HepG2 (cell line): Measurements from ENCODE around the gene IPCEF1. TPM values are rescaled to one million over a fixed set of nuclear protein-coding genes. Genes with fewer than 3 reads are reported as not detected.

Experiments
- ATAC-seq: fragments of 200-7000 bp; cut with Tn5 transposase; 3 replicates; pipeline ENCODE4 v1.9.1; 2020; ENCODE audit warnings: mild to moderate bottlenecking, moderate library complexity
- BruUV-seq: library from RNA; stranded (reverse); fragments of 400-500 nt; replicated peaks from 2 replicates; lab custom pipeline; 2021; lab: Mats Ljungman, UMichigan
- CTCF ChIA-PET: fragments of 300-600 bp; formaldehyde crosslinking; extraction: SDS; loops from one replicate; lab custom pipeline; 2021; ENCODE audit warnings: low total read pairs, inconsistent platforms, low intra/inter-chr PET ratio; lab: Yijun Ruan, JAX
- POLR2A ChIA-PET: fragments of 350-600 bp; sonication (Branson Sonifier 250); formaldehyde crosslinking; loops from one replicate; lab custom pipeline; 2020; ENCODE audit warnings: antibody characterized with exemption, inconsistent platforms; lab: Yijun Ruan, JAX
- DNase-seq: peaks from one replicate; pipeline ENCODE4 v3.0.0-alpha.2; 2015; ENCODE audit warnings: low spot score
- FAIRE-seq: peaks from 3 replicates; lab custom pipeline; 2011; peaks lifted over from hg19 to GRCh38; lab: Jason Lieb, UNC
- H2AFZ ChIP-seq: one replicate; pipeline ENCODE4 v1.6.1; 2011; ENCODE audit warnings: low read length, inconsistent platforms
- H3K27ac ChIP-seq: fragments of 300-600 bp; 3 replicates; pipeline ENCODE4 v1.8.0; 2011; ENCODE audit warnings: mixed run types, mild to moderate bottlenecking, mixed read lengths, low read length, inconsistent platforms; ENCODE audit not compliant: insufficient read depth; ENCODE audit errors: extremely low read length
- H3K27me3 ChIP-seq, 2 experiments: fragments of 200-600 bp in 1 of 2; 2 replicates in 1 of 2; 3 replicates in 1 of 2; pipeline versions ENCODE4 v1.6.0 to v1.8.0; 2011; ENCODE audit warnings: low read length in 2 of 2, mild to moderate bottlenecking in 2 of 2, moderate library complexity in 2 of 2, inconsistent platforms in 1 of 2; ENCODE audit not compliant: insufficient read depth in 2 of 2, control insufficient read depth in 1 of 2
- H3K36me3 ChIP-seq, 2 experiments: fragments of 200-600 bp in 1 of 2; replicated peaks in 1 of 2; 2 replicates in 1 of 2; 3 replicates in 1 of 2; pipeline versions ENCODE4 v1.5.1 to v1.8.0; 2011; ENCODE audit warnings: low read length in 2 of 2, inconsistent platforms in 1 of 2; ENCODE audit not compliant: insufficient read depth in 2 of 2, control insufficient read depth in 1 of 2
- H3K4me1 ChIP-seq: 2 replicates; pipeline ENCODE4 v1.5.1; 2012; ENCODE audit warnings: low read length, inconsistent platforms; ENCODE audit not compliant: insufficient read depth
- H3K4me2 ChIP-seq: 2 replicates; pipeline ENCODE4 v1.6.0; 2011; ENCODE audit warnings: low read depth, low read length, inconsistent platforms
- H3K4me3 ChIP-seq, 3 experiments: fragments of 200-600 bp in 1 of 3; sonication (generic), shearing (Covaris generic) in 1 of 3; replicated peaks in 1 of 3; 2 replicates each; pipeline ENCODE4 v1.5.1; 2011 to 2016; ENCODE audit warnings: low read length in 3 of 3, inconsistent platforms in 2 of 3, low read depth in 2 of 3, mild to moderate bottlenecking in 2 of 3, control low read depth in 1 of 3, mixed read lengths in 1 of 3; ENCODE audit not compliant: insufficient read depth in 1 of 3
- H3K79me2 ChIP-seq: one replicate; pipeline ENCODE4 v1.6.1; 2011; ENCODE audit warnings: low read length, inconsistent platforms; ENCODE audit not compliant: insufficient read depth
- H3K9ac ChIP-seq: 2 replicates; pipeline ENCODE4 v1.6.0; 2011; ENCODE audit warnings: mild to moderate bottlenecking, low read depth, low read length, inconsistent platforms; ENCODE audit not compliant: insufficient read depth
- H3K9me3 ChIP-seq: 2 replicates; pipeline ENCODE4 v1.5.1; 2012; ENCODE audit warnings: mild to moderate bottlenecking, low read length
- H4K20me1 ChIP-seq: 2 replicates; pipeline ENCODE4 v1.6.0; 2011; ENCODE audit warnings: inconsistent platforms, mild to moderate bottlenecking, low read length, moderate library complexity; ENCODE audit not compliant: insufficient read depth
- ESRRA ChIP-seq: sonication (generic); formaldehyde crosslinking; IDR thresholded peaks from 2 replicates; pipeline ENCODE4 v1.5.1; 2020; ENCODE audit warnings: mild to moderate bottlenecking, low read depth, missing genetic modification reagents
- FOXA3 ChIP-seq: IDR thresholded peaks from 2 replicates; pipeline ENCODE4 v1.6.1; 2016; ENCODE audit warnings: missing genetic modification reagents, missing compliant biosample characterization
- NCOA1 ChIP-seq: sonication (generic); formaldehyde crosslinking; IDR thresholded peaks from 2 replicates; pipeline ENCODE4 v1.9.0; 2021; ENCODE audit warnings: missing genetic modification reagents
- NONO ChIP-seq, 2 experiments: fragments of 450-650 bp in 1 of 2; sonication (generic) in 1 of 2; formaldehyde crosslinking in 1 of 2; IDR thresholded peaks in 1 of 2; conservative IDR thresholded peaks in 1 of 2; 2 replicates each; pipeline versions ENCODE4 v1.6.1 to v1.8.0; 2017 to 2022; ENCODE audit warnings: mild to moderate bottlenecking in 1 of 2, missing genetic modification reagents in 1 of 2, moderate library complexity in 1 of 2
- PLRG1 ChIP-seq: fragments of 450-650 bp; conservative IDR thresholded peaks from 2 replicates; pipeline ENCODE4 v1.6.1; 2016
- RARG ChIP-seq: sonication (generic); formaldehyde crosslinking; IDR thresholded peaks from 2 replicates; pipeline ENCODE4 v1.4.0; 2020; ENCODE audit warnings: low read depth, mild to moderate bottlenecking, missing genetic modification reagents
- UBTF ChIP-seq: sonication (generic); formaldehyde crosslinking; IDR thresholded peaks from 2 replicates; pipeline ENCODE4 v1.4.0; 2020; ENCODE audit warnings: mild to moderate bottlenecking, missing genetic modification reagents
- ZBTB4 ChIP-seq: sonication (generic); formaldehyde crosslinking; IDR thresholded peaks from 2 replicates; pipeline ENCODE4 v1.4.0; 2020; ENCODE audit warnings: missing genetic modification reagents, mild to moderate bottlenecking, borderline replicate concordance
- ZNF768 ChIP-seq: sonication (generic); formaldehyde crosslinking; IDR thresholded peaks from 2 replicates; pipeline ENCODE4 v1.4.0; 2020; ENCODE audit warnings: missing genetic modification reagents
- WGBS: methylation state at CpG from one replicate; pipeline ENCODE4 v1.1.6; 2017; ENCODE audit warnings: low lambda C conversion rate; 5-methylcytosine and 5-hydroxymethylcytosine counted together
- in situ Hi-C: cut with HindIII; loops from 2 replicates; pipeline ENCODE4 v1.10.0; 2017; ENCODE audit warnings: low pct_unique_long_range_greater_than_20kb; ENCODE audit not compliant: extremely low pct_ligation_motif_present
- intact Hi-C: fragments of 100-400 bp; cut with micrococcal nuclease; formaldehyde crosslinking; loops from one replicate; pipeline ENCODE4 v1.10.0; 2022; ENCODE audit not compliant: unreplicated experiment
- polyA plus RNA-seq, 8 experiments: library from polyadenylated mRNA; depleted of rRNA in 3 of 8; stranded (reverse) in 7 of 8; unstranded in 1 of 8; fragments of >200 nt; fragmentation: Illumina TruSeq in 4 of 8; extraction: Trizol in 4 of 8; gene quantifications; 2 replicates each; pipeline versions ENCODE4 v1.2.1 to v1.2.3, GENCODE V29; 2011 to 2016; ENCODE audit warnings: low read depth in 4 of 8, missing spikeins in 1 of 8, mixed read lengths in 1 of 8; ENCODE audit not compliant: insufficient read depth in 1 of 8
- total RNA-seq, 5 experiments: library from RNA; depleted of rRNA; stranded (reverse); fragments of >200 nt; fragmentation: Illumina TruSeq; extraction: Trizol; gene quantifications; 2 replicates each; pipeline ENCODE4 v1.2.3, GENCODE V29; 2016; ENCODE audit warnings: low read depth in 1 of 5
- TF ChIP-seq, protein P1 (sequence below): sonication (generic); formaldehyde crosslinking; IDR thresholded peaks from 2 replicates; pipeline ENCODE4 v1.8.1; 2023; ENCODE audit warnings: mild to moderate bottlenecking, missing genetic modification reagents
- TF ChIP-seq, protein P2 (sequence below): sonication (generic); formaldehyde crosslinking; IDR thresholded peaks from 2 replicates; pipeline ENCODE4 v1.4.0; 2020; ENCODE audit warnings: missing genetic modification reagents

Gene IPCEF1
- total and polyA plus RNA-seq, 2 of the 13 experiments (the other 11 are each of a cell fraction or from before 2014, with no cell fraction given), result 0.03 TPM; not detected in 1

DNA sequence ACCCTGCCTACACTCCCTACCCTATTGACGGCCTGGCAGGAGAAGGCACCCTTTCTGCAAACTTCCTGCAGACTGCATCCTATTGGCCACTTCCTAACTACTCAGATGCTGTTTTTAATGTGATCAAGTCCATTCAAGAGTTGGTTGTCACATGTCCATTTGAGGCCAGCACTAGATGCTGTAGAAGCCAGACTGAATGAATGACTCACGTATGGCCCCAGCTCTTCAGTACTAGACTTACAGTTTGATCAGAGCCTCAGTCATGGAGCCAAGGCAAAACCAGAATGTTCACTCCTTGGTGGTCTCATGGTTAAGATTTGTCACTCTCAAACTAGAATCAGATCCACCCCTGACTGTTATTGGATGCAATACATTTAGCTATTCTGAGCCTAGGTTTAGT, 215.9 kb downstream of the IPCEF1 start:
- DNase-seq (no peak), FAIRE-seq (no peak), ATAC-seq (no peak)
- Histone ChIP-seq H3K9ac (no peak overlapping the region), H4K20me1 (no peaks in the 10 kb centered on the region), H3K27me3 (peaks cover 0 to 15% of the 10 kb centered on the region in 2 experiments; a peak in 2 of 5 replicates), H3K79me2 (no peaks in the 10 kb centered on the region), H3K27ac (no peak overlapping the region), H3K9me3 (no peaks in the 10 kb centered on the region), H3K36me3 (no peaks in the 10 kb centered on the region), H3K4me3 (no peak overlapping the region), H3K4me1 (no peaks in the 10 kb centered on the region), H3K4me2 (no peak overlapping the region), H2AFZ (no peak overlapping the region)
- BruUV-seq, result no TSS peak
- TF ChIP-seq, protein P1, sequence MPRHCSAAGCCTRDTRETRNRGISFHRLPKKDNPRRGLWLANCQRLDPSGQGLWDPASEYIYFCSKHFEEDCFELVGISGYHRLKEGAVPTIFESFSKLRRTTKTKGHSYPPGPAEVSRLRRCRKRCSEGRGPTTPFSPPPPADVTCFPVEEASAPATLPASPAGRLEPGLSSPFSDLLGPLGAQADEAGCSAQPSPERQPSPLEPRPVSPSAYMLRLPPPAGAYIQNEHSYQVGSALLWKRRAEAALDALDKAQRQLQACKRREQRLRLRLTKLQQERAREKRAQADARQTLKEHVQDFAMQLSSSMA, result no peak
- TF ChIP-seq ZNF768 (CRISPR knock-in tag), result no peak
- TF ChIP-seq NONO (IDR thresholded peaks at IDR 0.05), result no peak
- TF ChIP-seq NONO (CRISPR knock-in tag; conservative IDR thresholded peaks at IDR 0.05), result no peak
- no peak for TF ChIP-seq NCOA1
- TF ChIP-seq, protein P2, sequence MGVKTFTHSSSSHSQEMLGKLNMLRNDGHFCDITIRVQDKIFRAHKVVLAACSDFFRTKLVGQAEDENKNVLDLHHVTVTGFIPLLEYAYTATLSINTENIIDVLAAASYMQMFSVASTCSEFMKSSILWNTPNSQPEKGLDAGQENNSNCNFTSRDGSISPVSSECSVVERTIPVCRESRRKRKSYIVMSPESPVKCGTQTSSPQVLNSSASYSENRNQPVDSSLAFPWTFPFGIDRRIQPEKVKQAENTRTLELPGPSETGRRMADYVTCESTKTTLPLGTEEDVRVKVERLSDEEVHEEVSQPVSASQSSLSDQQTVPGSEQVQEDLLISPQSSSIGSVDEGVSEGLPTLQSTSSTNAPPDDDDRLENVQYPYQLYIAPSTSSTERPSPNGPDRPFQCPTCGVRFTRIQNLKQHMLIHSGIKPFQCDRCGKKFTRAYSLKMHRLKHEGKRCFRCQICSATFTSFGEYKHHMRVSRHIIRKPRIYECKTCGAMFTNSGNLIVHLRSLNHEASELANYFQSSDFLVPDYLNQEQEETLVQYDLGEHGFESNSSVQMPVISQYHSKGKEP (CRISPR knock-in tag), result no peak
- TF ChIP-seq PLRG1, result no peak
- intact Hi-C loops (no loop called here), in situ Hi-C loops (no loop called here)
- ChIA-PET POLR2A (no interaction called here), CTCF (no interaction called here)
- 5% methylated on average over 2 of the region's 2 CpGs for WGBS

GRCh38 chr6:154139892-154140291, 216.7 kb downstream of the IPCEF1 start:
- Histone ChIP-seq H2AFZ (no peak overlapping the region), H3K4me3 (no peak overlapping the region), H3K27ac (no peak overlapping the region), H3K4me2 (no peak overlapping the region)
- 63% methylated on average over 6 of the region's 6 CpGs for WGBS
- no peak for TF ChIP-seq ZBTB4 (CRISPR knock-in tag)
- TF ChIP-seq ESRRA (CRISPR knock-in tag), result no peak
- no peak for TF ChIP-seq RARG (CRISPR knock-in tag)
- no peak for TF ChIP-seq UBTF (CRISPR knock-in tag)
- no peak for TF ChIP-seq FOXA3 (CRISPR knock-in tag)
- TF ChIP-seq, all 625 proteins: peak for 0
- FAIRE-seq (no peak), ATAC-seq (no peak), DNase-seq (no peak)
- intact Hi-C loops, result no loop called here
- ChIA-PET CTCF (no interaction called here), POLR2A (no interaction called here)
- Histone ChIP-seq H3K27me3 (peaks cover 0 to 15% of the 10 kb centered on the region in 2 experiments; a peak in 2 of 5 replicates), H3K9me3 (no peaks in the 10 kb centered on the region), H3K79me2 (no peaks in the 10 kb centered on the region), H3K4me1 (no peaks in the 10 kb centered on the region), H3K9ac (no peak overlapping the region), H4K20me1 (no peaks in the 10 kb centered on the region), H3K36me3 (no peaks in the 10 kb centered on the region)
- no TSS peak for BruUV-seq
- in situ Hi-C loops, result no loop called here
